NCI-H2171 (cell line): ENCODE data around the gene ARHGEF7.
"Not testable (repeated sequence)": the region's sequence is repeated elsewhere in the genome, so short reads cannot be mapped to it uniquely, and the experiment has no call there.

Source experiments
- DNase-seq: peaks from one replicate; lab custom pipeline; 2025; lab: John Stamatoyannopoulos, UW

Gene ARHGEF7

GRCh38 chr13:111171112-111171511 lies 56.0 kb downstream of the ARHGEF7 start:
- DNase-seq: no peak

DNA sequence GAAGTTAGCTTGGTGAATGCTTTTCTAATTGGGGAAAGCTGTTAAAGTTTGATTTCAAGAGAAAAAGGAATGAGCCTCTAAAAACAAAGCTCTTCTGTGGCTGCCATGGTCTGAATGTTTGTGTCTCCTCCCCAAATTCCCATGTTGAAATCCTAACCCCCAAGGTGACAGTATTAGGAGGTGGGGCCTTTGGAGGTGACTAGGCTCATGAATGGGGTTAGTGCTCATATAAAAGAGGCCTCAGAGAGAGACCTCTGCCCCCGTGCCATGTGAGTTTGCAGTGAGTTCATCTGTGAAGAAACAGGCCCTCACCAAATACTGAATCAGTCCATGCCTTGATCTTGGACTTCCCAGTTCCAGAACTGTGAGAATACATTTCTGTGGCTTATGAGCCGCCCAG lies 56.5 kb downstream of the ARHGEF7 start:
- no peak for DNase-seq

- peak; percentile 33 for DNase-seq
Observed at GRCh38 chr13:111174377-111175114, 59.4 kb downstream of the ARHGEF7 start.

- DNase-seq: no peak
Observed at GRCh38 chr13:111175372-111175771, 60.3 kb downstream of the ARHGEF7 start.

- DNase-seq: no peak
Observed at GRCh38 chr13:111175935-111176334, 60.8 kb downstream of the ARHGEF7 start.

DNA sequence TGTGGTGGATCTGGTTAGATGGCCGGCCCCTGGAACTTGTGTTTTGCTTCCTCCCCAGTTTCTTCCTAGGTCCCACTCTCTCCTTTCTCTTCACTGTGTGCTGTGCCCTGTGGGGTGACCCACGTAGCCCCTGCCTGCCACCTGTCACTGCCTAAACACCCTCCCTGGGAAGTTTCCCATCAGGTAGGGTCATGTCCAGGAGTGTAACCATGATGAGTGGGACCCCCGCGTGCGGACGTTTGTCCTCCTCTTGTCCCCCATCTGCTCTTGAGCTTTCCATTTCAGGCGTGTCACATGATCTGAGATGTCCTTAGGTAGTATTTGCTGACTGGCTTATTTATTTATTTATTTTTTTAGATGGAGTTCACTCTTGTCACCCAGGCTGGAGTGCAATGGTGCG lies 61.3 kb downstream of the ARHGEF7 start:
- DNase-seq: no peak

GRCh38 chr13:111177081-111177711 lies 62.1 kb downstream of the ARHGEF7 start:
- no peak for DNase-seq

GRCh38 chr13:111177921-111178320 lies 62.8 kb downstream of the ARHGEF7 start:
- DNase-seq: no peak

DNA sequence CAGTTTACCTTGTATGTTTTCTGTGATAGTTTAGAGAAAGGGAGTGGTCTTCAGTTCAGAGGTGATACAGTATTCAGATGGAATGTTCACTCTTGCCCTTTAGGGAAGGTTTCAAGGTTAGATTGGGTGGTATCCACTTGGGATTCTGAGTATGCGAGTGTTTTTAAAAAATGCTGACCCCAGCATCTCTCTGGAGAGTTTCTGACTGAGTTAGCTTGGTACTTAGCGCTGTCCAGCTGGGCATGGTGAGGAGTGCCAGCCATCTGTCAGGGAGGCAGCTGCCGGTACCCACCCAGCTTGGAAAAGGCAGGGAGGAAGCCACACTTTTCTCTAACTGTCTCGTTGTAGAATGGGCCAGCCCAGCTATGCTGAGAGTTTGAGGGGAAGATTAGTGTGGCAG lies 63.3 kb downstream of the ARHGEF7 start:
- DNase-seq: no peak

GRCh38 chr13:111179908-111180760 lies 65.0 kb downstream of the ARHGEF7 start:
- DNase-seq: no peak

DNA sequence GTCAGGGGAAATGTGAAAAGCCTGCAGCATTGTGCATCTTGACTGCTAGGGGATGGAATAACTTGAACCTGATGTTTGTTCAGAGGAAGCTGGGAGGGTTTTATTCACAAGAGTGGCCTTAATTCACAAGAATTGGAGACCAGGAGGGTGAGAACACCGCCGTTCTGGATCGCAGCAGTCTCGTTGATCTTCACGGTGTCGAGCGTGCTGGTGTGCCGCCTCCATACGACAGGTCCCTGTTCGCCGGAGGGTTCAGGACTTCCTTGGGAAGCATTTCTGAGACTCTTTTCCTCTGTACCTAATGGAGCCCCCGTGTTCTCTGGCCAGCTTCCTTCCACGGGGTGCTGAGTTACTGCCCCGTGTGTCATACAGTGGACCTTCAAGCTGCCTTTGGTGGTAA lies 66.9 kb downstream of the ARHGEF7 start:
- DNase-seq: no peak

DNA sequence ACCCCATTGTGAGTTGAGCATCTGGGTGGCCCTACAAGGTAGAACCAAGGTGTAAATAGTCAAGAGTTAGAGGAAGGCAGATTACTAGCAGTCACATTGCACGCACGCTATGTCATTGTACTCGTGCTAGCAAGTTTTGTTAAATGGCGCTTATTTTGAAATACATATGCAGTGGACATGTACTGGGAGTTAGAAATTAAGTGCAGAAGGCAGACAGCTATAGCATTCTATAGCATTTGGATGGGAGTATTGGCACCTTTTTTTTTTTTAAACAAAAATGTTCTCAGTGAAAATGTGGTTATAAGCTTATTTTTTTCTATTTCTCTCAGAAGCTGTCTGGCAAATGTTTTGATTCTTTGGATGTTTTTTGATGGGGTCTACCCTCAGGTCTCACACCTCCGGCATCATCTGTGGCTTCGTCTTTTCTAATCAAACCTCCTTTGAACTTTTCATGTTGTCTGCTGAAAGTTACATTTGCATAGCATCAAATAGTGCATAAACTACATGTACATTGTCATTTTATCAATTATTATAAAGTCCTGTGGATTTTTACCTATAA lies 68.1 kb downstream of the ARHGEF7 start:
- DNase-seq: no peak

DNA sequence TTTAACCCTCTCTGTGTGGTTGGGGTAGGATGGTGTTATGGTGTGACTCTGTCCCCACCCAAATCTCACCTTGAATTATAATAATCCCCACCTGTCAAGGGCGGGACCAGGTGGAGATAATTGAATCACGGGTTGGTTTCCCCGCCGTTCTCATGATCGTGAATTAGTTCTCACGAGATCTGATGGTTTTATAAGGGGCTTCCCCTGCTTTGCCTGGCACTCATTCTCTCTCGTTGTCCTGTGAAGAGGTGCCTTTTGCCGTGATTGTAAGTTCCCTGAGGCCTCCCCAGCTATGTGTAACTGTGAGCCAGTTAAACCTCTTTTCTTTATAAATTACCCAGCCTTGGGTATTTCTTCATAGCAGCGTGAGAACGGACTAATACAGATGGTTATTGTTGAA lies 68.8 kb downstream of the ARHGEF7 start:
- DNase-seq: no peak

DNA sequence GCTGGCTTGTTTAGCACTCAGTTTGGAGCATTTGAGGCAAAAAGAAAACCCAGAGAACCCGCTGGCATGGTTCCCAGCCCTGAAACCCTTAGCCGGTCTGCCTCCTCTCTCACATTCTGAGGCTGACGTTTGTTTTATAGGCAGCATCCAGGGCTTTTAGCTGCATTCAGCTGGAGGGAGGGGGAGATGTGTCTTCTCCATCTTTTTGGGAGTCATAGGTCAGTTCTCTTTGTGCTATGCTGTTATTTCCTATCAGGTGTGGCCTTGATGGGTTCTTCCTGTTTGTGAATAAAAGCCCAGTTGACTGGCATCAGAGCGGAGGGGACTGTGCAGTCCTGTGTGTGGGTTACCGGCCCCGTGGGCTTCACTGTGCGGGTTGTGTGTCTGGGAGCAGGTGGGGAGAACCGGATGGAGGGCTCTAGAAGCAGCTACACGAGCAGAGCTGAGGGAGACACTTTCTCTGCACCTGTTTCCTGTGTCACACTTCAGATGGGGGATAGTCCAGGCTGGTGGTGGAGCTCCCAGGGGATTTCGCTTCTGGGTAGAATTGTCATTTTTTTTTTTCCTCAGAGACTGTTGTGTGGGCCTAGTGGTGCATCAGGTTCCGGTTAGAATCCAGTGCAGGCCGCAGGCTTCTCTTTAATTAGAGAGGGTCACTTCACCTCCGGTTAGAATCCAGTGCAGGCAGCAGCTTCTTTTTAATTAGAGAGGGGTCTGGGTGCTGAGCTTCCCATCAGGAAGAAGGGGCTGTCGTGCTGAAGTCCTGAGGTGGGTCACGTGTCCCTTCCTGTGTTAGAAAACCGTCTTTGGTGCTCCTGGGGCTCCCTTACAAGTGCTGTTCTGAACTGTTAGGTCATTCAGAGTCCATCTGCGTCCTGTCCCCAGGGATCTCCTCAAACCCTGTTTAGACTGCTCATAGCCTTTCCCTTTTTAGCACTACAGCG lies 69.6 kb downstream of the ARHGEF7 start:
- peak; percentile 54 for DNase-seq

GRCh38 chr13:111186305-111186935 lies 71.3 kb downstream of the ARHGEF7 start:
- no peak for DNase-seq

GRCh38 chr13:111187960-111188541 lies 72.9 kb downstream of the ARHGEF7 start:
- peak; percentile 92 for DNase-seq

- DNase-seq: not testable (repeated sequence)
Observed at GRCh38 chr13:111189064-111189505, 74.0 kb downstream of the ARHGEF7 start.

DNA sequence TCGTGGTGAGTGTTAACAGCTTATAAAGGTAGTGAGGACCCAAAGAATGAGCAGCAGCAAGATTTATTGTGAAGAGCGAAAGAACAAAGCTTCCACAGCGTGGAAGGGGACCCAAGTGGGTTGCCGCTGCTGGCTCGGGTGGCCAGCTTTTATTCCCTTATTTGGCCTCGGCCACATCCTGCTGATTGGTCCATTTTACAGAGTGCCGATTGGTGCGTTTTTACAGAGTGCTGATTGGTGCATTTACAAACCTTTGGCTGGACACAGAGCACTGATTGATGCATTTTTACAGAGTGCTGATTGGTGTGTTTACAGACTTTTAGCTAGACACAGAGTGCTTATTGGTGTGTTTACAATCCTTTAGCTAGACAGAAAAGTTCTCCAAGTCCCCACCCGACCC lies 74.4 kb downstream of the ARHGEF7 start:
- not testable (repeated sequence) for DNase-seq

GRCh38 chr13:111193223-111193622 lies 78.1 kb downstream of the ARHGEF7 start:
- DNase-seq: not testable (repeated sequence)

GRCh38 chr13:111194651-111195050 lies 79.5 kb downstream of the ARHGEF7 start:
- DNase-seq: not testable (repeated sequence)
